SK-N-SH (cell line): ENCODE results near the gene GCH1. TPM values are rescaled to one million over a fixed set of nuclear protein-coding genes. Genes with fewer than 3 reads are reported as not detected.

ENCODE experiments used
- CTCF ChIA-PET: fragments of 300-600, 350-600 bp; formaldehyde crosslinking; extraction: SDS; loops from one replicate; lab custom pipeline; 2021; lab: Yijun Ruan, JAX
- POLR2A ChIA-PET: fragments of 350-600 bp; sonication (Branson Sonifier 250); formaldehyde crosslinking; extraction: SDS; loops from one replicate; lab custom pipeline; 2020; ENCODE audit warnings: antibody characterized with exemption, inconsistent platforms; lab: Yijun Ruan, JAX
- DNase-seq: peaks from one replicate; pipeline ENCODE4 v3.0.0; 2012
- H2AFZ ChIP-seq: fragments of 200-600 bp; sonication (generic); 2 replicates; pipeline ENCODE4 v1.8.1; 2016; ENCODE audit warnings: antibody characterized with exemption, mild to moderate bottlenecking, low read depth
- H3F3A ChIP-seq: fragments of 200-600 bp; sonication (generic); replicated peaks from 2 replicates; pipeline ENCODE3; 2016; ENCODE audit warnings: antibody characterized with exemption, mild to moderate bottlenecking; ENCODE audit not compliant: insufficient read depth
- H3K27ac ChIP-seq, 2 experiments: fragments of 200-500 bp in 1 of 2; fragments of 200-600 bp in 1 of 2; sonication (Bioruptor generic) in 1 of 2; sonication (generic), shearing (Covaris generic) in 1 of 2; 2 replicates each; pipeline versions ENCODE4 v1.5.1 to v1.6.1; 2014 to 2016; ENCODE audit warnings: low read depth in 2 of 2, inconsistent platforms in 1 of 2, low read length in 1 of 2, mild to moderate bottlenecking in 1 of 2, mixed read lengths in 1 of 2
- H3K27me3 ChIP-seq: fragments of 200-600 bp; sonication (generic), shearing (Covaris generic); 2 replicates; pipeline ENCODE4 v1.6.1; 2016; ENCODE audit warnings: mixed run types; ENCODE audit not compliant: insufficient read depth
- H3K36me3 ChIP-seq, 2 experiments: fragments of 200-500 bp in 1 of 2; fragments of 200-600 bp in 1 of 2; sonication (Bioruptor generic) in 1 of 2; sonication (generic) in 1 of 2; replicated peaks in 1 of 2; 2 replicates each; pipeline versions ENCODE3 to v1.5.1; 2014 to 2016; ENCODE audit warnings: low read length in 1 of 2, mild to moderate bottlenecking in 1 of 2; ENCODE audit not compliant: insufficient read depth in 2 of 2, control insufficient read depth in 1 of 2
- H3K4me1 ChIP-seq, 2 experiments: fragments of 200-500 bp in 1 of 2; fragments of 200-600 bp in 1 of 2; sonication (Bioruptor generic) in 1 of 2; sonication (generic), shearing (Covaris generic) in 1 of 2; 2 replicates each; pipeline versions ENCODE4 v1.5.1 to v1.6.1; 2014 to 2016; ENCODE audit warnings: low read depth in 1 of 2, low read length in 1 of 2, mixed run types in 1 of 2; ENCODE audit not compliant: insufficient read depth in 2 of 2, control insufficient read depth in 1 of 2
- H3K4me2 ChIP-seq: fragments of 200-600 bp; sonication (generic), shearing (Covaris generic); 2 replicates; pipeline ENCODE4 v1.6.1; 2017; ENCODE audit warnings: mixed run types
- H3K4me3 ChIP-seq, 2 experiments: fragments of 200-500 bp in 1 of 2; fragments of 200-600 bp in 1 of 2; sonication (Bioruptor generic) in 1 of 2; sonication (generic), shearing (Covaris generic) in 1 of 2; 2 replicates each; pipeline versions ENCODE4 v1.5.1 to v1.8.1; 2014 to 2016; ENCODE audit warnings: low read depth in 2 of 2, inconsistent platforms in 1 of 2, low read length in 1 of 2, mild to moderate bottlenecking in 1 of 2, mixed read lengths in 1 of 2, moderate library complexity in 1 of 2
- H3K79me2 ChIP-seq: fragments of 200-600 bp; sonication (generic); 2 replicates; pipeline ENCODE4 v1.8.1; 2017; ENCODE audit warnings: mild to moderate bottlenecking; ENCODE audit not compliant: insufficient read depth
- H3K9ac ChIP-seq: fragments of 200-600 bp; sonication (generic); 2 replicates; pipeline ENCODE4 v1.6.1; 2017; ENCODE audit warnings: mixed run types
- H3K9me2 ChIP-seq: fragments of 200-600 bp; sonication (generic); 2 replicates; pipeline ENCODE4 v1.6.1; 2017; ENCODE audit warnings: mixed run types
- H3K9me3 ChIP-seq: fragments of 200-600 bp; sonication (generic); 2 replicates; pipeline ENCODE4 v1.6.1; 2017; ENCODE audit warnings: mixed run types, mild to moderate bottlenecking, moderate library complexity
- H4K20me1 ChIP-seq: fragments of 200-600 bp; sonication (generic); 2 replicates; pipeline ENCODE4 v1.6.1; 2017; ENCODE audit warnings: mild to moderate bottlenecking, mixed run types; ENCODE audit not compliant: insufficient read depth
- FOXJ3 ChIP-seq: sonication (generic); formaldehyde crosslinking; IDR thresholded peaks from 2 replicates; pipeline ENCODE4 v1.5.1; 2020; ENCODE audit warnings: mild to moderate bottlenecking, missing genetic modification reagents
- FOXM1 ChIP-seq: IDR thresholded peaks from 2 replicates; pipeline ENCODE4 v1.4.0; 2012; ENCODE audit warnings: low read depth, mild to moderate bottlenecking
- GABPA ChIP-seq: IDR thresholded peaks from 2 replicates; pipeline ENCODE4 v1.4.0; 2012; ENCODE audit warnings: low read depth, mild to moderate bottlenecking
- JUND ChIP-seq: IDR thresholded peaks from 2 replicates; pipeline ENCODE4 v1.4.0; 2012
- MEF2A ChIP-seq: IDR thresholded peaks from 2 replicates; pipeline ENCODE4 v1.4.0; 2012; ENCODE audit warnings: low read depth, borderline replicate concordance
- MXI1 ChIP-seq: IDR thresholded peaks from 2 replicates; pipeline ENCODE4 v1.6.1; 2012; ENCODE audit warnings: mild to moderate bottlenecking, low read depth, low read length, improper control_type of control experiment
- NRF1 ChIP-seq: IDR thresholded peaks from 2 replicates; pipeline ENCODE4 v1.6.1; 2012; ENCODE audit warnings: low read depth, mild to moderate bottlenecking, low read length
- RCOR1 ChIP-seq: fragments of 150-350 bp; IDR thresholded peaks from 2 replicates; pipeline ENCODE4 v1.6.1; 2017; ENCODE audit warnings: antibody characterized with exemption, low read length
- RFX5 ChIP-seq: IDR thresholded peaks from 2 replicates; pipeline ENCODE4 v1.6.1; 2012; ENCODE audit warnings: mild to moderate bottlenecking, improper control_type of control experiment, low read length
- RXRA ChIP-seq: IDR thresholded peaks from 2 replicates; pipeline ENCODE4 v1.4.0; 2012; ENCODE audit warnings: low read depth, mild to moderate bottlenecking, borderline replicate concordance
- SIN3A ChIP-seq: IDR thresholded peaks from 2 replicates; pipeline ENCODE4 v1.6.1; 2012; ENCODE audit warnings: low read depth, mild to moderate bottlenecking, low read length, moderate library complexity, borderline replicate concordance
- SMC3 ChIP-seq: IDR thresholded peaks from 2 replicates; pipeline ENCODE4 v1.6.1; 2012; ENCODE audit warnings: low read depth, low read length, improper control_type of control experiment
- TAF1 ChIP-seq: IDR thresholded peaks from 2 replicates; pipeline ENCODE4 v1.6.1; 2012; ENCODE audit warnings: low read depth, mild to moderate bottlenecking, low read length, moderate library complexity, borderline replicate concordance
- WGBS: methylation state at CpG from one replicate; pipeline ENCODE4 v1.1.6; 2017; ENCODE audit warnings: low lambda C conversion rate; 5-methylcytosine and 5-hydroxymethylcytosine counted together
- polyA plus RNA-seq, 3 experiments: library from polyadenylated mRNA; depleted of rRNA; stranded (reverse); fragments of >200 nt; gene quantifications; 2 replicates each; pipeline ENCODE4 v1.2.3, GENCODE V29; 2012
- TF ChIP-seq, protein P1 (sequence below): IDR thresholded peaks from 2 replicates; pipeline ENCODE4 v1.4.0; 2012; ENCODE audit warnings: low read depth, borderline replicate concordance
- TF ChIP-seq, protein P2 (sequence below): IDR thresholded peaks from 2 replicates; pipeline ENCODE4 v1.6.1; 2012; ENCODE audit warnings: mild to moderate bottlenecking, low read depth, low read length, moderate library complexity
- TF ChIP-seq, protein P3 (sequence below): IDR thresholded peaks from 2 replicates; pipeline ENCODE4; 2012
- TF ChIP-seq, protein P4 (sequence below): fragments of 150-350 bp; IDR thresholded peaks from 2 replicates; pipeline ENCODE4 v1.6.1; 2016; ENCODE audit warnings: mild to moderate bottlenecking, low read depth, low read length
- TF ChIP-seq, protein P5 (sequence below): fragments of 150-350 bp; IDR thresholded peaks from 2 replicates; pipeline ENCODE4 v1.6.1; 2017; ENCODE audit warnings: antibody characterized with exemption, low read length, low read depth, borderline replicate concordance

GCH1 gene
- polyA plus RNA-seq, 1 of the 3 experiments (the other 2 are of a cell fraction), result 2.2 TPM

DNA sequence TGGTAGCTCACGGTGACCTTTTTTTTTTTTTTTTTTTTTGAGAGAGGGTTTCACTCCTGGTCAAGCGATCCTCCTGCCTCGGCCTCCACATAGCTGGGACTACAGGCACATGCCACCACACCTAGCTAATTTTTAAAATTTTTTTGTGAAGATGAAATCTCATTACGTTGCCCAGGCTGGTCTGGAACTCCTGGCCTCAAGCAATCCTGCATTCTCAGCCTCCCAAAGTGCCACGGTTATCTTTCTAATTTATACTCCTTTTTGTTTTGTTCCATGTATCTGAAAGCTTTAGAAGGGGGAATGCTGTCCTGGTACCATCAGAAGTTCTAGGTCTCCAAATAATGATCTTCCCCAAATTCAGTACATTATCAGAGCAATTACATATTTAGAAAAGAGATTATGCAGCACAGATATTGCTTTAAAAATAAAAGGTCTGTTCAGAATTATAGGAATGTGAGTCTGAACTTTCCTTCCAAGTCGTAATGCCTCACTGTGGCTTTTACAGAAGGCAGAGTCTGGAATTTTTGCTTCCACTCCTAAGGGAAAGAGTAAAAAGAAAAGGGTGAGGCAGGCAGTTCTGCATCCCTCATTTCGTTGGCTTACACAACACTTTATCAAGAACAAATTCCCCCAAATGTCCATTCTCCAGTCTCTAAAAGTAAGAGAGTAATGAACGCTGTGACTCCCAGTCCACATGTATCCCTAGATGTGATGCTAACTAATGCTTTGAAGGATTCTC lies 73.0 kb downstream of the GCH1 start:
- Histone ChIP-seq H3K4me3 (no peak overlapping the region), H3K9ac (no peak overlapping the region)
- TF ChIP-seq RXRA, result no peak
- no peak for TF ChIP-seq JUND
- TF ChIP-seq, protein P1, sequence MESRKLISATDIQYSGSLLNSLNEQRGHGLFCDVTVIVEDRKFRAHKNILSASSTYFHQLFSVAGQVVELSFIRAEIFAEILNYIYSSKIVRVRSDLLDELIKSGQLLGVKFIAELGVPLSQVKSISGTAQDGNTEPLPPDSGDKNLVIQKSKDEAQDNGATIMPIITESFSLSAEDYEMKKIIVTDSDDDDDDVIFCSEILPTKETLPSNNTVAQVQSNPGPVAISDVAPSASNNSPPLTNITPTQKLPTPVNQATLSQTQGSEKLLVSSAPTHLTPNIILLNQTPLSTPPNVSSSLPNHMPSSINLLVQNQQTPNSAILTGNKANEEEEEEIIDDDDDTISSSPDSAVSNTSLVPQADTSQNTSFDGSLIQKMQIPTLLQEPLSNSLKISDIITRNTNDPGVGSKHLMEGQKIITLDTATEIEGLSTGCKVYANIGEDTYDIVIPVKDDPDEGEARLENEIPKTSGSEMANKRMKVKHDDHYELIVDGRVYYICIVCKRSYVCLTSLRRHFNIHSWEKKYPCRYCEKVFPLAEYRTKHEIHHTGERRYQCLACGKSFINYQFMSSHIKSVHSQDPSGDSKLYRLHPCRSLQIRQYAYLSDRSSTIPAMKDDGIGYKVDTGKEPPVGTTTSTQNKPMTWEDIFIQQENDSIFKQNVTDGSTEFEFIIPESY, result no peak
- no peak for TF ChIP-seq RCOR1
- TF ChIP-seq FOXJ3 (CRISPR knock-in tag), result no peak
- no peak for TF ChIP-seq GABPA
- TF ChIP-seq SMC3, result no peak
- TF ChIP-seq NRF1, result no peak
- TF ChIP-seq, protein P2, sequence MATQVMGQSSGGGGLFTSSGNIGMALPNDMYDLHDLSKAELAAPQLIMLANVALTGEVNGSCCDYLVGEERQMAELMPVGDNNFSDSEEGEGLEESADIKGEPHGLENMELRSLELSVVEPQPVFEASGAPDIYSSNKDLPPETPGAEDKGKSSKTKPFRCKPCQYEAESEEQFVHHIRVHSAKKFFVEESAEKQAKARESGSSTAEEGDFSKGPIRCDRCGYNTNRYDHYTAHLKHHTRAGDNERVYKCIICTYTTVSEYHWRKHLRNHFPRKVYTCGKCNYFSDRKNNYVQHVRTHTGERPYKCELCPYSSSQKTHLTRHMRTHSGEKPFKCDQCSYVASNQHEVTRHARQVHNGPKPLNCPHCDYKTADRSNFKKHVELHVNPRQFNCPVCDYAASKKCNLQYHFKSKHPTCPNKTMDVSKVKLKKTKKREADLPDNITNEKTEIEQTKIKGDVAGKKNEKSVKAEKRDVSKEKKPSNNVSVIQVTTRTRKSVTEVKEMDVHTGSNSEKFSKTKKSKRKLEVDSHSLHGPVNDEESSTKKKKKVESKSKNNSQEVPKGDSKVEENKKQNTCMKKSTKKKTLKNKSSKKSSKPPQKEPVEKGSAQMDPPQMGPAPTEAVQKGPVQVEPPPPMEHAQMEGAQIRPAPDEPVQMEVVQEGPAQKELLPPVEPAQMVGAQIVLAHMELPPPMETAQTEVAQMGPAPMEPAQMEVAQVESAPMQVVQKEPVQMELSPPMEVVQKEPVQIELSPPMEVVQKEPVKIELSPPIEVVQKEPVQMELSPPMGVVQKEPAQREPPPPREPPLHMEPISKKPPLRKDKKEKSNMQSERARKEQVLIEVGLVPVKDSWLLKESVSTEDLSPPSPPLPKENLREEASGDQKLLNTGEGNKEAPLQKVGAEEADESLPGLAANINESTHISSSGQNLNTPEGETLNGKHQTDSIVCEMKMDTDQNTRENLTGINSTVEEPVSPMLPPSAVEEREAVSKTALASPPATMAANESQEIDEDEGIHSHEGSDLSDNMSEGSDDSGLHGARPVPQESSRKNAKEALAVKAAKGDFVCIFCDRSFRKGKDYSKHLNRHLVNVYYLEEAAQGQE, result no peak
- TF ChIP-seq, protein P3, sequence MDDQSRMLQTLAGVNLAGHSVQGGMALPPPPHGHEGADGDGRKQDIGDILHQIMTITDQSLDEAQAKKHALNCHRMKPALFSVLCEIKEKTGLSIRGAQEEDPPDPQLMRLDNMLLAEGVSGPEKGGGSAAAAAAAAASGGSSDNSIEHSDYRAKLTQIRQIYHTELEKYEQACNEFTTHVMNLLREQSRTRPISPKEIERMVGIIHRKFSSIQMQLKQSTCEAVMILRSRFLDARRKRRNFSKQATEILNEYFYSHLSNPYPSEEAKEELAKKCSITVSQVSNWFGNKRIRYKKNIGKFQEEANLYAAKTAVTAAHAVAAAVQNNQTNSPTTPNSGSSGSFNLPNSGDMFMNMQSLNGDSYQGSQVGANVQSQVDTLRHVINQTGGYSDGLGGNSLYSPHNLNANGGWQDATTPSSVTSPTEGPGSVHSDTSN, result no peak
- TF ChIP-seq, protein P4, sequence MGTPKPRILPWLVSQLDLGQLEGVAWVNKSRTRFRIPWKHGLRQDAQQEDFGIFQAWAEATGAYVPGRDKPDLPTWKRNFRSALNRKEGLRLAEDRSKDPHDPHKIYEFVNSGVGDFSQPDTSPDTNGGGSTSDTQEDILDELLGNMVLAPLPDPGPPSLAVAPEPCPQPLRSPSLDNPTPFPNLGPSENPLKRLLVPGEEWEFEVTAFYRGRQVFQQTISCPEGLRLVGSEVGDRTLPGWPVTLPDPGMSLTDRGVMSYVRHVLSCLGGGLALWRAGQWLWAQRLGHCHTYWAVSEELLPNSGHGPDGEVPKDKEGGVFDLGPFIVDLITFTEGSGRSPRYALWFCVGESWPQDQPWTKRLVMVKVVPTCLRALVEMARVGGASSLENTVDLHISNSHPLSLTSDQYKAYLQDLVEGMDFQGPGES, result no peak
- TF ChIP-seq, protein P5, sequence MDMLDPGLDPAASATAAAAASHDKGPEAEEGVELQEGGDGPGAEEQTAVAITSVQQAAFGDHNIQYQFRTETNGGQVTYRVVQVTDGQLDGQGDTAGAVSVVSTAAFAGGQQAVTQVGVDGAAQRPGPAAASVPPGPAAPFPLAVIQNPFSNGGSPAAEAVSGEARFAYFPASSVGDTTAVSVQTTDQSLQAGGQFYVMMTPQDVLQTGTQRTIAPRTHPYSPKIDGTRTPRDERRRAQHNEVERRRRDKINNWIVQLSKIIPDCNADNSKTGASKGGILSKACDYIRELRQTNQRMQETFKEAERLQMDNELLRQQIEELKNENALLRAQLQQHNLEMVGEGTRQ, result no peak
- no peak for TF ChIP-seq TAF1
- TF ChIP-seq SIN3A, result no peak
- TF ChIP-seq RFX5, result no peak
- TF ChIP-seq MXI1, result no peak
- TF ChIP-seq MEF2A, result no peak
- TF ChIP-seq FOXM1, result no peak
- TF ChIP-seq, all 33 proteins: peak for 0
- Histone ChIP-seq H3K4me2 (no peak overlapping the region), H3K4me1 (no peaks in the 10 kb centered on the region), H4K20me1 (no peaks in the 10 kb centered on the region), H3K36me3 (no peaks in the 10 kb centered on the region), H3K27me3 (0 out of 2 replicates have a peak, but pooled peaks cover 5% of the 10 kb centered on the region), H3F3A (no peaks in the 10 kb centered on the region), H3K79me2 (no peaks in the 10 kb centered on the region), H3K27ac (peak overlapping the region in 1 of 2 experiments; percentile 13; a peak in 2 of 4 replicates), H2AFZ (no peak overlapping the region), H3K9me3 (no peaks in the 10 kb centered on the region), H3K9me2 (no peaks in the 10 kb centered on the region)
- POLR2A ChIA-PET, result no interaction called here
- CTCF ChIA-PET, result interaction anchor here (1.0 kb wide), 1 partner anchor 266 kb away, joined by 3 read pairs; no protein-coding TSS in a partner anchor
- DNase-seq, result no peak
- 65% methylated on average over 8 of the region's 8 CpGs for WGBS
